Right lobe of liver (tissue), 6 donors: ENCODE results near the gene TRPM5. TPM values are rescaled to one million over a fixed set of nuclear protein-coding genes. Genes with fewer than 3 reads are reported as not detected.
A peak's percentile ranks its signal among the peaks of the same experiment; 100 is the strongest.

ENCODE experiments used
- ATAC-seq, 4 donors: fragments of 200-7000 bp; cut with Tn5 transposase; one replicate each; pipeline ENCODE4 v1.9.1; 2020; ENCODE audit warnings: mild to moderate bottlenecking in 4 of 4, moderate library complexity in 4 of 4
- DNase-seq, 3 donors: peaks; one replicate each; pipeline ENCODE4 v3.0.0-alpha.2; 2020
- H3K27ac ChIP-seq, 3 donors: fragments of 200-600 bp; one replicate each; pipeline ENCODE4 v1.8.0; 2022
- H3K27me3 ChIP-seq, 2 donors: fragments of 200-600 bp; one replicate each; pipeline ENCODE4 v1.8.0; 2022
- H3K36me3 ChIP-seq, 4 donors: fragments of 200-600 bp; sonication (generic) in 1 of 4; one replicate each; pipeline versions ENCODE4 v1.5.1 to v1.8.0; 2017 to 2022; ENCODE audit warnings: control low read depth in 1 of 4
- H3K4me1 ChIP-seq, 4 donors: fragments of 200-600 bp; sonication (generic) in 1 of 4; one replicate each; pipeline versions ENCODE4 v1.5.1 to v1.8.0; 2017 to 2022; ENCODE audit warnings: control low read depth in 1 of 4
- H3K4me3 ChIP-seq, 3 donors: fragments of 200-600 bp; one replicate each; pipeline ENCODE4 v1.8.0; 2022
- H3K9me3 ChIP-seq, 4 donors: fragments of 200-600 bp; sonication (generic) in 1 of 4; one replicate each; pipeline versions ENCODE4 v1.5.1 to v1.8.0; 2017 to 2022; ENCODE audit warnings: control low read depth in 1 of 4
- CTCF ChIP-seq, 4 donors: fragments of 200-600 bp in 3 of 4; fragments of 450-650 bp in 1 of 4; IDR thresholded peaks; one replicate each; pipeline versions ENCODE4 v1.5.1 to v1.8.0; 2016 to 2022; ENCODE audit warnings: antibody characterized with exemption in 4 of 4, mild to moderate bottlenecking in 2 of 4
- POLR2A ChIP-seq: fragments of 450-650 bp; IDR thresholded peaks from one replicate; pipeline ENCODE4 v1.6.1; 2017; ENCODE audit warnings: antibody characterized with exemption, mild to moderate bottlenecking
- WGBS: methylation state at CpG from one replicate; pipeline ENCODE4 v1.1.6; 2018; ENCODE audit warnings: low coverage, low lambda C conversion rate; ENCODE audit not compliant: insufficient coverage; ENCODE audit errors: missing lambda C conversion rate; 5-methylcytosine and 5-hydroxymethylcytosine counted together
- intact Hi-C, 2 donors: fragments of 100-400 bp; cut with DNase I; formaldehyde crosslinking; loops; one replicate each; pipeline versions ENCODE4 v1.11.2 to v1.14.1; 2022
- total RNA-seq, 6 experiments: library from RNA; depleted of rRNA in 2 of 6; stranded (reverse); fragments of >200 nt in 2 of 6; fragmentation: NEBNext Ultra II Directional in 3 of 6; extraction: Animal tissue kit (Norgen Biotek cat#: 25700) in 3 of 6; gene quantifications; one replicate each; pipeline versions ENCODE4 v1.1.0 to v1.2.4, GENCODE V29; 2016 to 2023
- donor health status: DM: no; HTN: yes; CAD: no.
- donor health status: DM: no; HTN: no; CAD: no.
- donor health status: DM: no; HTN: no; CAD: no.
- donor health status: DM: no; HTN: yes; CAD: no.
- donor health status: DM: no; HTN: yes; CAD: no.

Gene TRPM5
- total RNA-seq, 6 experiments from 2014 or later: not detected

GRCh38 chr11:2401436-2401984, 42.8 kb downstream of the TRPM5 start:
- no peak for TF ChIP-seq POLR2A
- TF ChIP-seq CTCF (IDR thresholded peaks at IDR 0.05): no peak
- H3K27ac ChIP-seq: peak overlapping the region in 1 of 3 donors; percentile 72
- 0% methylated on average over 3 of the region's 12 CpGs for WGBS
- no peaks in the 10 kb centered on the region for H3K27me3 ChIP-seq
- DNase-seq: no peak
- no peak for ATAC-seq
- peak overlapping the region; percentile 59 to 100 (median 92) for H3K4me3 ChIP-seq
- intact Hi-C loops: no loop called here
- H3K36me3 ChIP-seq: peaks cover 5 to 29% (median 7%) of the 10 kb centered on the region in 4 donors
- peaks cover 0 to 21% (median 7%) of the 10 kb centered on the region in 4 donors for H3K4me1 ChIP-seq
- no peaks in the 10 kb centered on the region for H3K9me3 ChIP-seq

DNA sequence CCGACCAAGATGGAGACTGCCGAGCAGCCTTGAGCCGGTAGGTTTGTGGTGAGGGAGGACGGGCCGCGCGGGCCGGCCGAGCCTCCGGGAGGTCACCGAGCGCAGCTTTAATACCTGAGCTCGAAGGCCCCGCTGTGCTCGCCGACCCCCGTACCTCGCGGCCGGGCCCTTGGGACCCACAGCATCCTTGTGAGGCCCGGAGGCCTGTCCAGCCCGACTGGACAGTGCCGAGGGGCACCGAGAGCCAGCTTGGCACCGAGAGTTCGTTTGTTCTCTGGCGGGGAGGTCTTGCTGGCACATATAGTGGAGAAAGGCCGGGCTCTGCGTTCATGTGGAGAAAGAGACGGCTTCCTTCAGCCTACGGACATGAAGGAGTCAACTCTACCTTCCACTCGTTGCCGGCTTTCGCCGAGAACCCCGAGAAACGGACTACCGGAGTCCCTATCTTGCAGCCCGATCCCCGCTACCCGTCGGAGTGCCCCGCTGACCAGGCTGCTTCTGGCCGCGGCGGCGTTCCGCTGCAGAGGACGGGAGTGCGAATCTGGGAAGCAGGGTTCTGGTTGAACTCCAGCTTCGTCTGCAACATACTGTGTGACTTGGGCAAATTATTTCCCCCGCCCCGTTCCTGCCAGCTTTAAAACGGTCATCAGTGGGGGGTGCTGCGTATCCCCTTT, 43.4 kb downstream of the TRPM5 start:
- peaks cover 5 to 35% (median 10%) of the 10 kb centered on the region in 4 donors for H3K36me3 ChIP-seq
- WGBS: 0% methylated on average over 13 of the region's 55 CpGs
- peak overlapping the region; percentile 59 to 100 (median 92) for H3K4me3 ChIP-seq
- peak overlapping the region; percentile 41 to 72 (median 59) for H3K27ac ChIP-seq
- peaks cover 0 to 21% (median 7%) of the 10 kb centered on the region in 4 donors for H3K4me1 ChIP-seq
- H3K27me3 ChIP-seq: no peaks in the 10 kb centered on the region
- no peak for DNase-seq
- H3K9me3 ChIP-seq: no peaks in the 10 kb centered on the region
- no peak for TF ChIP-seq CTCF (IDR thresholded peaks at IDR 0.05)
- peak; percentile 36 for TF ChIP-seq POLR2A
- ATAC-seq: peak in 2 of 4 donors; percentile 0 to 1
- intact Hi-C loops: no loop called here

DNA sequence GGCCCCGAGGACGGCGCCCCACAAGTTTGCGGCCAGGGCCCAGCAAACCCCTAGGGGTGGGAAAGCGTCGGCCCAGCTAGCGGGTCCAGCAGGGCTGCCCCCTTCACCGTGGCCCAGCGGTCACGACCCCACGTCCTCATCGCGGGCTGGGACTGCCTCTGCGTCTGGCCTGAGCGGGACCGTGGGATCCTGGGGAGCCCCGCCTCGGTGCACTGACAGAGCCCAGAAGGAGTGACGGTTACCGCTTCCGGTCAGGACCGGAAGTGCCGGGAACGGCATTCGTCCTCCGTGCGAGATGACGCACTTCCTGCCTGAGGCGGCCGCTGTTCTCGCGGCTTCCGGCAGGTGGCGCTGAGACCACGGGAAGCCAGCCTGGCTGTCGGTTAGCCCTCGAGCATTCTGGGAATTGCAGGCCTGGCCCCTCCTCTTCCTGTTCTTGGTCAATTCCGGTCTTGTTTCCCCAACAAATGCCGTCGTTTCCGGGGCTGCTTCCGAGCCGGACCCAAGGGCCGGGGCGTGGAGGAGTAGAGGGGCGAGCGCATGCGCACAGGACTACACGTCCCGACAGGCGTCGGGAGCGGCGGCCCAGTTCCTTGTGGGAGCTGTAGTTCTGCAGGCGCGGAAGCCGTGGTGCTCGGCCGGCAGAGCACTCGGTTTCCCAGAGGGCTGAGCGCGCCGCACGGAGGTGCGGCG, 44.1 kb downstream of the TRPM5 start, which contains the start of gene TSSC4:
TSSC4 (plus strand) TSS at position 682 of the 693 bp plus-strand sequence. CDS start 1,884 bp downstream, outside the sequence.
- Histone ChIP-seq H3K4me1 (peaks cover 0 to 21% (median 7%) of the 10 kb centered on the region in 4 donors), H3K4me3 (peak within 1 kb of the TSS; percentile 59 to 100 (median 92)), H3K9me3 (no peaks in the 10 kb centered on the region), H3K36me3 (peaks cover 5 to 42% (median 13%) of the 10 kb centered on the region in 4 donors), H3K27me3 (no peaks in the 10 kb centered on the region), H3K27ac (peak within 1 kb of the TSS; percentile 94 to 95 (median 94))
- DNase-seq (peak; percentile 100), ATAC-seq (peak; percentile 86 to 91 (median 90))
- intact Hi-C loops: no loop called here
- peak; percentile 96 to 100 (median 100) for TF ChIP-seq CTCF (IDR thresholded peaks at IDR 0.05)
- peak; percentile 81 for TF ChIP-seq POLR2A
- WGBS: 0% methylated on average over 16 of the region's 66 CpGs

DNA sequence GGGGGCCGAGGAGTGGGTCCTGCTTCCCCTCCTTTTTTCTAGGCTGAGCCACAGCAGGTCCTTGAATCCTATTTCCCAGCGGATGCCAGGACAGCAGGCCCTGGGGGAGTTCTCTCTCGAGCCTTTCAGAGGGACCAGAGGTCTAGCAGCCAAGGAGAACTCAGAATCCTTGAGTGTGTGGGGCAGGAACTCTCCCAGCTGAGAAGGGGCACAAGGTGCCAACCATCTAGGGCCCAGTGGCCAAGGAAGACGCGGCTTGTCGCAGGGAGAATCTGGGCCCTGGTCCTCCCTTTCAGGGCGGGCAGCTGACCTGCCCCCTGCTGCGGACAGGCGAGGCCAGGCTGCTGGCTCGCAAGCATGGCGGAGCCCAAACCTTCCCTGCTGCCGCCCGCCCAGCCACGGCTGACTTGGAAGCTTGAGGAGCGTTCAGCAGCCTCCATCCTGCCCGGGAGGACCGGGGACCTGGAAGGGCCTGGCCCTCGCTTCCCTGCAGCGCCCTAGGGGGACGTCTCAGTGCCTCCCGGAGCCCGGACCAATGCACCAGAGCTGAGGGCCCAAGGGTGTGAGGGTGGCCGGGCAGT, 44.7 kb downstream of the TRPM5 start:
- Histone ChIP-seq H3K27ac (peak overlapping the region; percentile 94 to 95 (median 94)), H3K4me3 (peak overlapping the region; percentile 45 to 100 (median 72)), H3K27me3 (no peaks in the 10 kb centered on the region), H3K9me3 (no peaks in the 10 kb centered on the region), H3K36me3 (peaks cover 5 to 48% (median 13%) of the 10 kb centered on the region in 4 donors), H3K4me1 (peaks cover 0 to 21% (median 7%) of the 10 kb centered on the region in 4 donors)
- 44% methylated on average over 1 of the region's 23 CpGs for WGBS
- DNase-seq: no peak
- peak; percentile 0 to 11 (median 2) for ATAC-seq
- TF ChIP-seq CTCF (IDR thresholded peaks at IDR 0.05) (no peak), POLR2A (no peak)
- intact Hi-C loops: loop anchor here in 1 of 2 donors (10.0 kb wide), 1 partner anchor 645 kb away; the partner anchor contains the start of gene IFITM10
